Measurements from ENCODE around the gene LRRC37B.
"Not testable (repeated sequence)": the region's sequence is repeated elsewhere in the genome, so short reads cannot be mapped to it uniquely, and the experiment has no call there.

LRRC37B gene

DNA sequence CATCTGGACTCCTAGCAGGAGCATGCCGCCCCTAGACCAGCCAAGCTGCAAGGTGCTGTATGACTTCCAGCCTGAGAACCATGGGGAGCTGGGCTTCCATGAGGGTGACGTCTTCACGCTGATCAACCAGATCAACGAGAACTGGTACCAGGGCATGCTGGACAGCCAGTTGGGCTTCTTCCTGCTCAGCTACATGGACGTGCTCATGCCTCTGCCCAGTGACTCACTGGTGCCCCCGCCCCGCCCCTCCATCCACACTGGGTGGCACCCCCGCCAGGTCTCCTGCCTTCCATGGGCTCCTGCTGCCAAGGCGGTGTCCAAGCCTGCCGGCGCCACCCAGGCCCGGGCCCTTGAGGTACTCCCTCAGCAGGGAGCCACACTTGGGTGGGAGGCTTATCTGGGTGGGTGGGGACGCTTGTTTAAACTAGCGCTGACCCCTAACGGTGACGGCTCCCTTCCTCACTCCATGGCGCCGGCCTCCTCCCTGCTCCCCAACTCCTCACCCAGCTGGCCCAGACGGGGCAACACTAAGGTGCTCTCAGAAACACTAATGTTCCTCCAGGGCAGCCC is 34.2 kb downstream of the LRRC37B start:
- DNase-seq (ENCODE audit: low spot score): not testable (repeated sequence)

DNA sequence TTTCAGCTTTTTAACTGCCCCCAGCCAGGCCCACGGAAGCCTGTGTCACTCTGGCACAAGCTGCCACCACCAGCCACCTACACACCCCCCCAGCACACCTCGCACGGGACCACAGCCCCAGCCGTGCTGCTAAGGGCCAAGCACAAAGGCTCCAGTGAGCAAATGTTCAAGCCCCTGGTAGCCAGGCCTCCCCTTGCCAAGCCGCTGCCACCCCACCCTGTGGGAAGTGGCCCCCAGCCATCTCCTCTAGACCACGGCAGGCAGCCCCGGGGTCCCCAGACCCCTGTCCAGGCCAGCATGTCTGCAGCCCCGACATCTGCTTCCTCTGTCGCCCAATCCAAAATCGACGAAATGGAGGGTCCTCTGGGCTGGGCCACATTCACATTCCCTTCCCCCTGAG is 35.1 kb downstream of the LRRC37B start:
- not testable (repeated sequence) for DNase-seq (ENCODE audit: low spot score)

DNA sequence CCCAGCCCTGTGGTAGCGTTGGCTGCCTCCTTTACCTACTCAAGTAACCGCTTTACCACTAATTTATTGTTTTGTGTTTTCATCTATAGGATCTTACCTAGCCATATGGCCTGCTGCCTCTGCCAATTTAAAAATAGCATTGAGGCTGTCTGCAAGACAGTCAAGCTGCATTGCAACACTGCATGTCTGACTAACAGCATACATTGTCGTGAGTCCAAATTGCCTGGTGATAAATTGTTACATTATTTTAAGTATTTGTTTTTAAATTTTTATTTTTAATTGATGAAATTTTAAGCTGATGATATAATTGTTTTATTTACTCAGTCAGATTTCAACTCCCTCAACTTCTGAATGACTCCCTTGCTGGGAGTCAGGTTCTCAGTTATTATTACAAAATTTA is 38.4 kb downstream of the LRRC37B start:
- DNase-seq (ENCODE audit: low spot score): not testable (repeated sequence)

DNA sequence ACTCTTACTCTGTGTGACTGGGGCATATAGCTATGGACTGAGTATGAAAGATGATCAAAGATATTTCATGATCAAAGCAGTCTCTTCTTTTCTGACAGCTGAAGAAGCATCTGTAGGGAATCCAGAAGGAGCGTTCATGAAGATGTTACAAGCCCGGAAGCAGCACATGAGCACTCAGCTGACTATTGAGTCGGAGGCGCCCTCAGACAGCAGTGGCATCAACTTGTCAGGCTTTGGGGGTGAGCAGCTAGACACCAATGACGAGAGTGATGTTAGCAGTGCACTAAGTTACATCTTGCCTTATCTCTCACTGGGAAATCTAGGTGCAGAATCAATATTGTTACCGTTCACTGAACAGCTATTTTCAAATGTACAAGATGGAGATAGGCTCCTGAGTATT is 40.5 kb downstream of the LRRC37B start:
- not testable (repeated sequence) for DNase-seq (ENCODE audit: low spot score)

DNA sequence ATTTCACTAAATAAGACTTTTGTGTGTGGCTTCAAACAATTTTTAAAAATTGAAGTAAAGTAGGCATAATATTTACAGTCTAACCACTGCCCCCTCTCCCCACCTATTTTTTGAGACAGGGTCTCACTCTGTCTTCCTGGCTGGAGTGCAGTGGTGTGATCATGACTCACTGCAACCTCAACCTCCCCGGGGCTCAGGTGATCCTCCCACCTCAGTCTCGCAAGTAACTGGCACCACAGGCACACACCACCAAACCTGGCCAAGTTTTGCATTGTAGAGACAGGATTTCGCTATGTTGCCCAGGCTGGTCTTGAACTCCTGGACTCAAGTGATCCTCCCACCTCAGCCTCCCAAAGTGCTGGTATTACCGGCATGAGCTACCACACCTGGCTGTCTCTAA is 47.8 kb downstream of the LRRC37B start:
- not testable (repeated sequence) for DNase-seq (ENCODE audit: low spot score)

DNA sequence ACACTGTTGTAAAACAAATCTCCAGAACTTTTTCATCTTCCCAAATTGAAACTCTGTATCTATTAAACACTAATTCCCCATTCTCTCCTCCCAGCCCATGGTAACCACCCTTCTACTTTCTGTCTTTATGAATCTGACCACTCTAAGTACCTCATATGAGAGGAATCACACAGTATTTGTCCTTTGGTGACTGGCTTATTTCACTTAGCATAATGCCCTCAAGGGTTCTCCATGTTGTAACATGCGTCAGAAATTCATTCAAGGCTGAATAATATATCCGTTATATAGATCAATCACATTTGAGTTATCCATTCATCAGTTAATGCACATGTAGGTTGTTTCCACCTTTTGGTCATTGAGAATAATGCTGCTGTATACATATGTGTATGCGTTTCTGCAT is 48.2 kb downstream of the LRRC37B start:
- not testable (repeated sequence) for DNase-seq (ENCODE audit: low spot score)

DNA sequence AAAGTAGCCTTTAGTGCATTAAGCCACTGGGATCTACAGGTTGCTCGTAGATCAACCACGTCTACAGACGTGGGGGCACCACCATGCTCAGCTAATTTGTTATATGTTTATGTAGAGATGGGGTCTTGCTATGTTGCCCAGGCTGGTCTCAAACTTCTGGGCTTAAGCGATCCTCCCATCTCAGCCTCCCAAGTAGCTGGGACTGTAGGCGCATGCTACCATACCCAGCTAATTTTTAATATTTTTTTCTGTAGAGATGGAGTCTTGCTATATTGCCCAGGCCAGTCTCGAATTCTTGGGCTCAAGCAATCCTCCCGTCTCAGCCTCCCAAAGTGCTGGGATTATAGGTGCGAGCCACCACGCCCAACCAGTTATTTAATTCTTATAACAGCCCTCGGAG is 49.3 kb downstream of the LRRC37B start:
- not testable (repeated sequence) for DNase-seq (ENCODE audit: low spot score)

DNA sequence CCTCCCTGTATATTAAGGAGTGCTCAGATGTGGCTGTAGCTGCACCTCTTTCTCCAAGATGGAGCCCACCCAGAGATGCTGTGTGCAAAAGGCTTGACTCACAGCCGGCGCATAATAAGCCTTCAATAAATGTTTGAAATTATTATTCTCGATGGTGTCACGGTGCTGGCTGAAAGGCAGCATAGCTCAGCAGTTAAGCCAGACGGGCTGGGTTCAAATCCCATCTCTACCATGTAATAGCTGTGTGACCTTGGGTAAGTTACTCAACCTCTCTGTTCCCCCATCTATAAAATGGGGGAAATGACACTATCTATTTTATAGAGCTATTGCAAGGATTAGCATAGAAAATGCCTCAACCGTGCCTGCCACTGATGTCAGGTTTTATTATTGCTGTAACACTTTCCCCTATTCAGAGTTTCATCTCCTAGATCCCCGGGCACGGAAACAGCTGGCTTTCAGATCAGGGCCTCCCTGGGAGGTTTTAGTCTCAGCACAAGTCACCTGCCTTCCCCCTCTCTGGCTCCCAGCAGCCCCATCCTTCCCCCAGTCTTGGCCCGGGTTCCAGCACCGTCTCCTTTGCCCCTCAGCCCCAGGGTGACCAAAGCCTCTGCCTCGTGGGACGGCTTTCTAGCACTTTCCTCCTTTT is 50.4 kb downstream of the LRRC37B start:
- DNase-seq (ENCODE audit: low spot score): not testable (repeated sequence)

DNA sequence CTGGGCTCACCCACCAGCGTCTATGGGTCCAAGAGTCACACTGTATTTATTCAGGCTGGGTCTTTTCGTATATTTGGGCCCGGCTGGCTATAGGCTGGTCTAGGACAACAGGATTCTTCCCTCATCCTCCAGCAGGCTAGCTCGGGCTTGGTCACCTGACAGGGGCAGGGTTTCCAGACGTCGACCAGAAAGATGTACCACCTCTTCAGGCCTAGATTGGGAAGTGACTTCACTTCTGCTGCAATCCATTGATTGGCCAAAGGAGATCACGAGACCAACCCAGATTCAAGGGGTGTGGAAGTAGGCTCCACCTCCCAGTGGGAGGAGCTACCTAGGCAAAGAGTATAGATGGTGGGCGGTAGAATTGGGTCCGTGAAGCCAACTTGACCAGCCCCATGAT is 53.5 kb downstream of the LRRC37B start:
- DNase-seq (ENCODE audit: low spot score): not testable (repeated sequence)

DNA sequence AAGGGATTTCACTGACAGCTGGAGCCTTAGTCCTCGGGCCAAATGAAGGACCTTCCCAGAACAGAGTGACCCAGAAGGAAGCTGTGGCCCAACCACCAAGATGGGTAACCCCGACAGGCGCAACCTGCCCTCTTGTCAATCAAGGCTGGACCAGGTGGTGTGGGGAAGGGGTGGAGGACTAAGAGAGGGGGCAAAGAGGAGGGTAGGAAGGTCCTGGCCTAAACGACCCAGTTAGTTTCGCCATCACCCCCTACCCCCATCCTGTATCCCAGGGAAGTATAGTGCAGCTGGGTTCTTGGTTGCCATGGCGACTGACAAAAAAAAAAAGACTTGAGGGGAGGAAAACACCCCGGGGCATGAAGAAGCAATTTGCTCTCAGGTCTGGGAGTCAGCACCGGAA is 54.7 kb downstream of the LRRC37B start:
- not testable (repeated sequence) for DNase-seq (ENCODE audit: low spot score)

DNA sequence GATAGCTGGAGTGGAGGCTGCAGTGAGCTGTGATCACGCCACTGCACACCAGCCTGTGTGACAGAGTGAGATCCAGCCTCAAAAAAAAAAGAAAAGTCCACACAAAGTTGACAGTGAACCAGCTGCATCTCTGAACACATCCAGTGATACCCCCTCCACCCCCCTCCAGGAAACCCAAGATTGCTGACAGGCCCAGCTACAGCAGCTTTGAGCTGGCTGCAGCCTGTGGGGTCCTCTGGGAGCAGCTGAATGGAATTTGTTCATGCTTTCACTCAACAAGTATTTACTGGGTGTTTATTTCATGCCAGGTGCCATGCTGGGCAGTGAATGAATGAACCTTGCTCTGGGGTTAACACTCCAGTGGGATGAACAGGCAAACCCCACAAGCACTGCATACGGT is 56.9 kb downstream of the LRRC37B start:
- not testable (repeated sequence) for DNase-seq (ENCODE audit: low spot score)

DNA sequence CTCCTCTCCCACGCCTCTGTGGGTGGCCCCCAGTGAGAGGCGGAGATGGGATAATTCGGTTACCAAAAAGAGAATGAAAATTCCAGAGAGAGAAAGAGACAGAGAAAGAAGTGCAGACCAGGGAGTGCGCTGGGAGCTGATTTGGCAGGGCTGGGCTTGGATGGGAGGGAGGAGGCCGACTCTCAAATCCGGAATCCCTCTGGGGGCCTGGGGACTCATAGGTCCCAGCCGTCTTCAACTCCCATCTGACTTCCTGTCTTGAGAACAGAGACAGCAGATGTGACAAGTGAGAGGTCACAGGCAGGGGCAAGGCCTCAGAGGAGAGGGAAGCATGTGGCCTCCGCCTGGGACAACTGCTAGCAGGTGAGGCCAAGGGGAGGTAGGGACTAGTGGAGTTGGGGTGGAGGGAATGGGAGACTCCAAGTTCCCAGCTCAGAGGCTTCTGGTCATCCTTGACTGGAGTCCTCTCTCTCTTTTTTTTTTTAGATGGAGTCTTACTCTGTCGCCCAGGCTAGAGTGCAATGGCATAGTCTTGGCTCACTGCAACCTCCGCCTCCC is 59.0 kb downstream of the LRRC37B start:
- DNase-seq (ENCODE audit: low spot score): not testable (repeated sequence)

DNA sequence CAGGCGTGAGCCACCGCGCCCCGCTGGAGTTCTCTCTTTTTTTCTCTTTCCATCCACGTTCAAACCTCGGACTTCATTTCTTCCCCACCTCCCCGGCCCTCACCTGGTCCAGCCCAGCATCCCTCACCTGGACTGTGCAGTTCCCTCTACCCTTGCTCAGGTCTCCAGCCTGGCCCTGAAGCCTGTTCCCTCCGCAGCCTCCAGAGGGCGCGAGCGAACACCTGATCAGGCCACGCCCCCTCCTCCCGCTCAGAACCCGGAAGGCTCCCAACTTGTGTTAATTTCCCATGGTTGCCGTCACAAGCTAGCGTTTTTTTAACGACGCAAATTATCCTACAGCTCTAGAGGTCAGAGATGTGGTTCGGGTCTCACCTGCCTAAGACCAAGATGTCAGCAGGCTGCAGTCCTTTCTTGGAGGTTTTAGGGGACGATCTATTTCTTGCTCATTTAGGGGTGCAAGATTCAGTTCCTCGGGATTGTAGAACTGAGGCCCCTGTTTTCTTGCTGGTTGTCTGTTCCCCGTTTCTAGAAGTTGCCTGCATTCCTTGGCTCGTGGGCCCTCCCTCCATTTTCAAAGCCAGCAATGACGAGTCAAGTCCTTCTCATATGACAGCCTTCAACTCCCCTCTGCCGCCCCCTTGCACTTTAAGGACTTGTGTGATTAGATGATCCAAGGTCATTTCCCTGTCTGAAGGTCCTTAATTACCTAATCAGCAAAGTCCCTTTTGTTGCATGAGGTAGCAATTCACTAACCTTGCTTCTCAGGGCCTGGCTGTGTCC is 59.9 kb downstream of the LRRC37B start:
- not testable (repeated sequence) for DNase-seq (ENCODE audit: low spot score)

DNA sequence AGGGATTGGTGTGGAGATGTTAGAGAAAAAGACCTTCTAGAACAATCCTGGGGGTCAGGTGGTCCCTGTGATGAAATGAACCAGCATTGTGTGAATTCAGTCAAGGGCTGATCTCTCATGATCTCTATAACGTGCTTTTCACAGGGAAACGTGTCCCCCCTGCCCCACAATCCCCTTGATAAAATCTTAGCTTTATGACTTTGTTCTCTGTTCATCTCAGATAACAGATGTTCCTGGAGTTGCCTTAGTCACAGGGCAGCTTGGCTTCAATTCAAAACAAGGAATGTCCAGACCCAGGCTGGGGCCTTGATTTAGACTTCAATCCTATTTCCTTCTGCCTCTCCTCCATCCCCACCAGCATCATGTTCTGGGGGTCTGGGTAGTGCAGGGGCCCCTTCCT is 61.9 kb downstream of the LRRC37B start:
- not testable (repeated sequence) for DNase-seq (ENCODE audit: low spot score)

DNA sequence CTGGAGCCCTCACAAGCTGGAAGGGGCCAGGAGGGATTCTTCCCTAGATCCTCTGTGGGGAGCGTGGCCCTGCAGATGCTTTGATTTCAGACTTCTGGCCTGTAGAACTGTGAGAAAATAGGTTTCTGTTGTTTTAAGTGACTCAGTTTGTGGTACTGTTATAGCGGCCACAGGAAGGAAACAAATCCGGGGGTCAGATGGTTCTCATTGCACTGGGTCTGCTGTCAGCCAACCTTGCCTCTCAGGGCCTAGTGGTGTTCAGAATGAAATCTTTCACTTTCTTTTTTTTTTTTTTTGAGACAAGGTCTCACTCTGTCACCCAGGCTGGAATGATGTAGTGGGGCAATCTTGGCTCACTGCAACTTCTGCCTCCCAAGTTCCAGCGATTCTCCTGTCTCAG is 64.8 kb downstream of the LRRC37B start:
- not testable (repeated sequence) for DNase-seq (ENCODE audit: low spot score)

DNA sequence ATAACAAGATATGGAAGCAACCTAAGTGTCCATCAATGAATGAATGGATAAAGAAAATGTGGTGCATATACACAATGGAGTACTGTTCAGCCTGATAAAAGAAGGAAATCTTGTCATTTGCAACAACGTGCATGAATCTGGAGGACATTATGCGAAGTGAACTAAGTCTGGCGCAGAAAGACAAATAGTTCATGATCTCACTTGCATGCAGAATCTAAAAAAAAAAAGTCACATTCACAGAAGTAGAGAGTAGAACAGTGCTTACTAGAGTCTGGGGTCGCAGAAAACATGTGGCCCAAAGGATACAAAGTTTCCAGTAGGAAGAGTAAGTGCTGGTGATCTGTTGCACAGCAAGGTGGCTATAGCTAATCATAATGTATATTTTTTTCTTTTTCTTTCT is 65.9 kb downstream of the LRRC37B start:
- DNase-seq (ENCODE audit: low spot score): not testable (repeated sequence)

DNA sequence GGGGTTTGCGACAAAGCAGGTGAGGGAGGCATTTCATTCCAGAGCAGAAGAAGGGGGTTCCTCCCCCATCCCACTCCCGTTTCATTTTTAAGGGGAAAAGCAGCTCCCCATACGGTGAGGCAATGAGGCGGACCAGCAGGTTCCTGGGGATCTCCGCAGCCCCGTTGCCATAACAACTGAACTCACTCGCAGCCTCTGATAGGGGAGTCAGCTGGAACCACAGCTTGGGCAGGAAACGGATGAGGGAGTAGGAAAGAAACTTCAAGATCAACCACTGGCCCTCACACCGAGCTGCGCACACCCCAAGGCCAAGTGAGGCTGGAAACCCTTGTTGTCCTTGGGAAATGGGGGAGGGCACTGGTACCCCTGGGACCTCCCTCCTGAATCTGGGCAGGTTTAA is 72.6 kb downstream of the LRRC37B start:
- DNase-seq (ENCODE audit: low spot score): not testable (repeated sequence)

DNA sequence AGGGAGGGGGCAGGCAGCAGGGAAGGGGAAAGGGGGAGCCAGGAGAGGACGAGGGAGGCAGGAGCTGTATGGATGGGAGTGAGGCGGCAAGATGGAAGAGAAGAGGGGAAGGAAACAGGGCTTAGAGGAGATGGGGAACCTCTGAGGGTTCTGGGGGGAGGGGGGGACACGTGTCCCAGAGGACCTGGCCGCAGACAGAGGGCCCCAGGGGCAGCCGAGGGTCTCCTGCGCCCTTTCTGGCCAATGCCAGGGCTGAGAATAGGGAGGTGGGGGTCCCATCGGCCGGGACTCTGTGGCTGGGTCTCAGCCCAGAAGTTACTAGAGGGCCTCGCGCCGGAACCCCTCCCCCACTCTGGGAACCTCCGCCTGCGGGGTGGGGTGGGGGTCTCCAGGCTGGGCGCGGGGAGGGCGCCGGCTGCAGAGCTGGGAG is 76.4 kb downstream of the LRRC37B start:
- not testable (repeated sequence) for DNase-seq (ENCODE audit: low spot score)

DNA sequence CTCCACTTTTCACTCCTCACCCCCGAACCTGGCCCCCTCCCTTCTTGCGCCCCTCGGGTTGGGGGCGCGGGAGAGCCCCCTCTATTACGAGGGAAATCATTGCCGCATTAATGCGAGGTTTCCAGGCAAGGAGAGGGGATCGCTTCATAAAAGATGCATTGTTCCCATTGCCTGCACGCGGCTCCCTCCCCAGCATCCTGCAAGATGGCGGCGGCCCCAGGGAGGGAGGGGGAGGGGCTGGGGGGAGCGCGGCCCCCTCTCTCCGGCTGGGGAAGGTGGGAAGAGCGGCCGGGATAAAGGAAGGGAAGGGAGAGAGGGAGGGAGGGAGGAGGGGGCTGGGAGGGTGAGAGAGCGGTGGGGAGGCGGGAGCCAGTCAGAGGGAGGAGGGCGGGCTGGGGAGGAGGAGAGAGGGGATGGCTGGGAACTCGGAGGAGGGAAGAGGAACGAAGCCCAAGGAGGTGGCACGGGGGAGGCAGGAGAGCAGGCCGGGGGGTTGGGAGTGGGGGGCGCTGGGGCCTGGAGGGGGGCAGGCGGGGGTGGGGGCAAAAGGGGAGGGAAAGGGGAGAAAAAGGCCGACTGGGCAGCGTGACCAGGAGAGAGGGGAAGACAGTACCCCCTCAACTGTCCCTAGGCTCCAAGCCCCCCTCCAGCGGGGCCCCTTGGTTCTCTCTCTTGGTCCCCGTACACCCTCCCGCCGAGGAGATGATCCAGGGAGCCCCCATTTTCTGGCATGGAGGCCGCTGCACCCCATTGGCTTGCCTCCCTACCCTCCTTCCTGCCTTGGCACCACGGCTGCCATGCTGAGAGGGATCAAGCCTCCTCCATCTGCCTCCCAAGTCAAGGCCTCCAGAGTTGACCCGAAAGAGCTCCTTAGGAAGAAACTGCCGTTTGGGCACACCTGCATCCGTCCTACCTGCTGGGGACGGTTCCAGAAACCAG is 77.1 kb downstream of the LRRC37B start:
- DNase-seq (ENCODE audit: low spot score): not testable (repeated sequence)

DNA sequence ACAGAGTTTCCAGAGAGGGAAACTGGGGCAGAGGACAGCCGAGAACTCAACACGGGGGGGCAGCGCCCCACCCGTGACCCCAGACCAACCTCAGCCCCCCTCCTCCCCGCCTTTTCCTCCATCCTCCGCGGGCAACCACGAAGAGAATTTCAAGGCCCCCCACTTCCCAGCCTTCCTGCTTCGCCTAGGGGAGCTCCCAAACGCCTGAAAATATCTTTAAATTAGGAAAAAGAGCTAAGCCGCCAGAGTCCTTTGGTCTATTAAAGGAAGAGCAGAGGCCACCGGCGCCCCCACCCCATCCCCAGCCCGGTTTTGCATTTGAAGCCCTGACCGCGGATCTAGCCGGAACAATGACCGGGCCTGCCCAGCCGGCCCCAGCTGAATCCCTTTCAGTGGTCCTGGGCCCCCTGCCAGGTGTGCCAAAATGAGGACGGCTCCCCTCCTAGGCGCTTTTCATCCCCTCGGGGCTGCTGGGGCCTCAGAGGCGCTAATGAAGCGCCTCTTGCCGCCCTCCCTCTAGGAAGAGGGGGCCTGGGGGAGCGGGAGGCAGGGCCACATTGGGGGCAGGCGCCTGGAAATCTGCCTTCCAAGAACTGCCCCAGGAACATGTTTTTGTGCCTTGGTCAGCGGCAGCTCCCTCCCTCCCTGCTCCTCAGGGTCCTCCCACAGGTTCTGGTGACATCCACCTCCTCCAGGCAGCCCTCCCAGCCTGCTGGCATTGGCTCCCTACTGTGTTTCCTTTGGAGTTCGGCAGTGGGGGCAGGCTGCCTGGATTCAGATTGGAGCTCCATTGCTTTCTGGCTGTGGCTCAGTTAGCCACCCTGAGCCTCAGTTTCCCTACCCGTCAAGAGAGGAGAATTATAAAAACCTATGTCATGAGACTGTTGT is 78.0 kb downstream of the LRRC37B start:
- DNase-seq (ENCODE audit: low spot score): not testable (repeated sequence)

DNA sequence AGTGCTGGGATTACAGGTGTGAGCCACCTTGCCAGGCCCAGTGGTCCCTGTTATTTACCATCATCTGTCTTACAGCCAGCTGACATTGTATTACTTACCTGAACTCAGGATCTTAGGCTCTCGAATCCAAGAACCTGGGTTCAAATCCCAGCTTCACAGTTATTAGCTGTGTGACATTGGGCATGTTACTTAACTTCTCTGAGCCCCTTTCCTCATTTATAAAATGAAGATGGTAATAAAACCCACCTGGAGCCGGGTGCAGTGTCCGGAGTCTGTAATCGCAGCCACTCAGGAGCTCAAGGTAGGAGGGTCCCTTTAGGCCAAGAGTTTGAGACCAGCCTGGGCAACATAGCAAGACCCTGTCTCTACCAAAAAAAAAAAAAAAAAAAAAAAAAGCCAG is 79.7 kb downstream of the LRRC37B start:
- not testable (repeated sequence) for DNase-seq (ENCODE audit: low spot score)
